HG03565 (cell line): ENCODE results near the gene LMCD1.

Source experiments
- ATAC-seq: cut with Tn5 transposase; IDR thresholded peaks from one replicate; pipeline ENCODE4 v1.9.1; 2021; ENCODE audit warnings: mild to moderate bottlenecking, moderate library complexity; ENCODE audit not compliant: unreplicated experiment

LMCD1 gene

DNA sequence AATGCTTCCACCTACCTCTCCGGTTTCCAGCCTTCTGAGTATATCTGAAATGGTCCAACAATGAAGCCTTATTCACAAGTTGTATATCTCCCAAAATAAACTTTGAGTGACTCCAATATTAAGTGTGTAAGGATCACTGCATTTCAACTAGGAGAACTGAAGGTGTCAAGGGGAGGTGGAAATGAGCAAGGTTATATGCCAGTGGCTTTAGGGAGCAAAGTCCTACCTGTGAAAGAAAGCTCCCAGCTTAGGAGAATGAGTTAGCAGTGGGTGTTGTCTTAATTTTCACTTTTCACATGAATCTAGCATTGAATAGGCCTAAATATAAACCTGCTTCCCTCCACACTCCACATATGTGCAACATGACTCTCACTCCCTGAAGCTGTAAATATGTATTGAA, 29.0 kb downstream of the LMCD1 start:
- ATAC-seq = no peak

DNA sequence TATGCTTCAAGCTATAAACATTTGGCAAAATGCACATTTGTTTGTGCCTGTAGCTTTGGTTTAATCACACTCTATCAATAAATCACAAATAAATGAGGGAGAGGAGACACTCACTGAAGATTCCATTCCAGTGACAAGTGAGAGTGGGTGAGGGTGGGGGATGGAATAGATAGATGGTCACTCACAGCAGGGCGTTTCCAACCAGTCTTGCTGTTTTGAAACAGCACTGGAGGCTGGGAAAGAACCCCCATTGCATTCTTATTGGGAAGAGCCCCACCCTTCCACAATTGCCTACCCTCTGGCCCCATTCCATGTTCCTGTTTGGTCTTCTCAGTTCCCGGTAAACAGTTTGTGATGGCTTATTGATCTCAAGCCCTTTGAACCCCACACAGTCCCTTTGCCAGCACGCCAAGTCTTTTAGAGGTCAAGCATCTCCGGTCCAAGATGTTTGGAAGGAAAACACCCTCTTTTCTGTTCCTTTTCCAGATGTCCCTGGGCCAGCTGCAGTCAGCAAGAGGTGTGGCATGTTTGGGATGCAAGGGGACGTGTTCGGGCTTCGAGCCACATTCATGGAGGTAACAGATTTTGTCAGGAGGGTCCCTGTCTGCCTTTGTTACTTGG, 30.7 kb downstream of the LMCD1 start:
- ATAC-seq = no peak

DNA sequence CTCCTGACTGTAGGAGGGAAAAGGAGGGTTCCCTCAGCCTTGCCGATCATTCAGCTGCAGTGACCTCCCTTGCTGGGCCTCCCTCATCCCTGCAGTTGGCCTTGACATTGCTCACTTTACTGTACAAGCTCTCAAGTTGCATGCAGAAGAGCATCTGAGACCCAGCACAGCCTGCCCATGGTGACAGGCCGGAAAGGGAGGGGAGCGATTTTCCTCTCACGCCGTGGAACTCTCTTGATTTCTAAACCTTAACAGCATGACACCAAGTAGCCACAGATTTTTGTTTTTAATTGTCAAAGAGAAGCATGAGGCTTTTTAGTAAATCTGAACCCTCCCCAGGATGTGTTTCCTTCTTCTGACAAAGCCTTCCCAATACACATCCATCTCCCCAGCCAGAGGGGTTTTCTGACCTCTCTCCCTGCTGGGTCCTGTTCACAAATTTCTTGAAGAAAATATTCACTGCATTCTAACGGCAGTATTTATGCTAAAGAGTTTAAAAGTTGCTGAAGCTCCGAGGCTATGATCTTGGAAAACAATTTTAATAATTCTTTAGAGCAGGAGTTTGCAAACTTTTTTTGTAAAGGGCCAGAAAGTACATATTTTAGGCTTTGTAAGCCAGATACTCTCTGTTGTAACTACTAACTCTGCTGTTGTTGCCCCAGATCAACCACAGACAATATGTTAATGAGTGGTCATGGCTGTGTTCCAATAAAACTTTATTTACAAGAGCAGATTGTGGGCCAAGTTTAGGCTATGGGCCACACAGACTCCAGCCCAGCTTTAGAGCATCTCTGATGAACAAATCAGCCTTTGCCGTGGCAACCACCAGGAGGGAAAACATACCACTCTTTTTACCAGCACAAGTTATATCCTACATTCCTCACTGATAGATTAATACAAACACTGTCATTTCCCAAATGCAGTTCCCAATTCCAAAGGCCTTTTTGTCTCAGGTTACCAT, 34.8 kb downstream of the LMCD1 start:
- ATAC-seq = no peak

DNA sequence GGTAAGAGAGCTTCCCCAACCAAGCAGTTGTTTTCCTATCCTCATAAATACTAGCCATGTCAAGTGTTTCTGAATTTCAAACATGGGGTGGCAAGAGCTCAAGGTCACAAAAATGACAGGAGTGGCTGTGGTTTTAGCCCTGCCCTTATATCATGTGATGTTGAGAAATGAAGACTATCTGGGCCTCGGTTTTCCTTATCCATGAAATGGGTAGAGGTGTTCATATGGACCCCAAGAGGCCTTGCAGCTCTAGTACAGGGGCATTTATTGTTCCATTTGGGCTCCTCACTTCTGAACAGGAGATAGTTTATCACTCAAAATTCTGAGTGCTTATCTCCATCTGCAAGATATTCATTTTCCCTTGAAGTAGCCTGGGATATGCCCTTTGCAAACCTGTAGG, 35.8 kb downstream of the LMCD1 start:
- no peak for ATAC-seq

DNA sequence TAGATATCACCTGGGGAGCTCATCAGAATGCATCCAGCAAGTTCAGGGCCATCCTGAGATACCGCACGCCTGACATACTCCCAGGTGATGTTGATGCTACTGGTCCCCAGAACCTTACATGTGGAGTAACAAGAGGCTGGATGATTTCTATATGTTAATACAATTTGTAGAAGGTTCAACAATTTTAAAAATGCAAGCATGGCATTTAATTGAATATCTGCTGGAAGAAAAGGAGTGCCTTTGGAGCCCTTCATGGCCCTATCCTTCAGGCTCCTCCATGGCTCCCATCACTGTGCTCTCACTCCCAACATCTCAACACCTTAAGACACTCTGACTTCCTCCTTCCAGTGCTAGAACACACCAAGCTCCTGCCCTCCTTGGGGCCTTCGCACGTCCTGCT, 36.6 kb downstream of the LMCD1 start:
- no peak for ATAC-seq

DNA sequence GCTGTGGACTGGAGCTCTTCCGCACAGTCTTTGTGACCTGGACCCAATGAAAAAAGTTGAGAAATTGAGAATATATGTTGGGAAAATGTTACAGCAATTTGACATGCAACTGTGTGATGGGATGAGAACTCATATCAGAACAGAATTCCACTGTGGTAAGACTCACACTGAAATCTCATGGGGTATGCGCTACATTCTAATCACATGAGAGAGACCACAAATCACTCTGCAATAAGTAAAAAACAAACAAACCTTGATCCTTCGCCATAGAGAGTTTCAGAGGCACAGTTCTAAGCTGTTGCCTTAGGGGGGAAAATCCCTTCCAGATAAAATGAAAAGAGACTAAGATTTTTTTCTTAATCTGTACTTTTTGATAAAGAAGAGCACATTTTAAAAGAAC, 37.3 kb downstream of the LMCD1 start:
- ATAC-seq = no peak

DNA sequence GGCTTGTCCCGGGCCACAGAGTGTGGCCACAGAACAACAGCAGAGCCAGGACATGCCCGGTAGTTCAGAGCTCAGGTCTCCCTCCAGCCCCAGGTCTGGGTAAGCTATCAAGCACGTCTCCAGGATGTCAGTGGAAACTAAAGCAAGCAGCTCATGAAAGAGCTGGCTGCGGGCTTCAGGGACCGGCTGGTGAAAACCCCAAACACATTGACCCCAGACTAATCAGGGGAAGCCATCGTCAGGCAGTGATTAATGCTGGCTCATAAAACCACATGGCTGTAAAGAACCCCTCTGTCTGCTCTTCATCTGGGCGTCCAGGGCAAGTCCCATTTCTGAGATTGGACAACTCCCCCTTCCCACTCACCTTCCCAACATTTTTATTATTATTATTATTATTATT, 37.8 kb downstream of the LMCD1 start:
- no peak for ATAC-seq

DNA sequence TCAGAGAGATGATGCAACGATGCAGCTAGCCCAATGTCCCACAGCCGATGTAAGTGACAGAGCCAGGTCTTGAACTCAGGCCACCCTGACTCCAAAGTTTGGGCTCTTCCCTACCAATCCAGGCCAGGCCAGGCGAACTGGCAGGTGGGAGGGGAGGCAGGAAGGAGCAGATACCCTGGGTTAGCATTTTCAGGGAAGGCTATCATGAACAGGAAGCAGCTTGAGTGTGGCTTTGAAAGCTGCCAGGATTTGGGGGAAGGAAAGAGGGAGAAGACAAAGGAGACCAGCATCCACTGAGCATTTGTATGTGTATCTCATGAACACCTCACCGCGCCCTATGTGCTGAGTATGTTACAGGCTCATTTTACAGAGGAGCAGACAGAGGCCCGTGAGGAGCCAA, 38.8 kb downstream of the LMCD1 start:
- no peak for ATAC-seq

DNA sequence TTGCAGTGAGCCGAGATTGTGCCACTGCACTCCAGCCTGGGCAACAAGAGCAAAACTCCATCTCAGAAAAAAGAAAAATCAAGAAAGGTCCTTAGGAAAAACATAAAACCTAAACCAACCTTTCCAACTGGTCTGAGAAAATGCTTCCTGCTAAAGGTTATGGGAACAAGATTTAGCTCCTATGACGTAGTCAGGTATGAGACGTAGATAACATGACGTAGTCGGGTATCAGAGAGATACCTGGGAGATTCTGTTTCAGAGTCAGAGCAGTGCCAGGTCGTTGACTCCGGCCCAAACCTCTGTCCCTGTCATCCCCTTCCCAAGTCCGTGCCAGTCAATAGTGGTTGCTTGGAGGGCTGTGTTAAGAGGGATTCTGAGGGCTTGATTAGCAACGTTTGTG, 39.9 kb downstream of the LMCD1 start:
- ATAC-seq = no peak

DNA sequence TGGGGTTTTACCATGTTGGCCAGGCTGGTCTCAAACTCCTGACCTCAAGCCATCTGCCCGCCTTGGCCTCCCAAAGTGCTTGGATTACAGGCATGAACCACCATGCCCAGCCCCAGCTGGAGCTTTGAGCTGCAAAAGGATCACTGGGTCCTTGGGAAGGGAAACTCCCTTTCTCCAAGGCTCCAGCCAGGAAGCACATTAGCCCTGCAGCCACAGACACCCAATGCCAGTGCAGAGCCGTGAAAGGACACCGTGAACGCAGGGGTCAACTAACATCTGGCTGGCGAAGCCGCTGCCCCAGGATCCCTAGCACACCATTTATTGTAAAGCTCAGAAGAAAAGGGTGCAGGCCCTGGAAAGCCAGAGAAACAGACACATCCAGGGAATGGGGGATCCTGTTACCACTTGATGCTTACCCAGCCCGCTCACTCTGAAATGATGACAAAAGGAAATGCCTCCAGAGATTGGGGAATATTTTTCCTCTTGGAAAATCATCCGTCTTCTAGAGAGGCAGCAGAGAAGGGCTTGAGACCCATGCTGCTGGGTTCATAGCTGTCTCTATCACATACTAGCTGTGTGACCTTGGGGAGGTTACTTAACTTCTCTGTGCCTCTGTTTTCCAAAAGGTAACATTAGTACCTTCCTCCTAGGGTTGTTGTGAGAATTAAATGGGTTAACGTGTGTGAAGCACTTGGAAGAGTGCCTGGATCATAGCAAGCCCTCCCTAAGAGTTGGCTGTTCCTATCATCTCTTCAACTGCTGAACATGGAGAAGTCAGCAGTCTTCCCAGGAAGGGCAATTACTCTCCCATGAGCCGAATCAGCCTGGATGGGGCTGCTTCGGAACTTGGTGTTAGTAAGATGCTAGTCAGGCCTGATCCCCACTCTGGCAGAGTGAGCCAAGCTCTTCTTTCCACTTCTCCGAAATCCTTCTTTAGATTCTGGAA, 40.8 kb downstream of the LMCD1 start:
- no peak for ATAC-seq

DNA sequence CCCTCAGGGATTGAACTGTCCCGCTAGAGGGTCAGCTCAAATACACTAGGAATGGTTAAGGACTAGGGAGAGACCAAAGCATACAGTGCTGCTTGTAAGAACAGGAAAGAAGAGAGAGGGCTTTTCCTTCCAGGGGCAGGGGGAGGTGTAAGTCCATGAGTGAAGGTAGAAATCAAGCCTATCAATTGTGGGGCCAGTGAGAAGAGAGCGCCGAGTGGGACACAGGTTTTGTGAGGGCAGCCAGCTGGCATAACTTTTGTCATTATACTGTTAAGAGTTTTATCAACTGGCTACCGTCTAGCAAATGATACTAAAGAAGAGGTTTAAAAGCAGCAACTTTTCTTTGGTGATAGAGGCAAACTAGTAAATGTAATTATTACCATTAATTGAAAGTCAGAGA, 45.0 kb downstream of the LMCD1 start:
- no peak for ATAC-seq

DNA sequence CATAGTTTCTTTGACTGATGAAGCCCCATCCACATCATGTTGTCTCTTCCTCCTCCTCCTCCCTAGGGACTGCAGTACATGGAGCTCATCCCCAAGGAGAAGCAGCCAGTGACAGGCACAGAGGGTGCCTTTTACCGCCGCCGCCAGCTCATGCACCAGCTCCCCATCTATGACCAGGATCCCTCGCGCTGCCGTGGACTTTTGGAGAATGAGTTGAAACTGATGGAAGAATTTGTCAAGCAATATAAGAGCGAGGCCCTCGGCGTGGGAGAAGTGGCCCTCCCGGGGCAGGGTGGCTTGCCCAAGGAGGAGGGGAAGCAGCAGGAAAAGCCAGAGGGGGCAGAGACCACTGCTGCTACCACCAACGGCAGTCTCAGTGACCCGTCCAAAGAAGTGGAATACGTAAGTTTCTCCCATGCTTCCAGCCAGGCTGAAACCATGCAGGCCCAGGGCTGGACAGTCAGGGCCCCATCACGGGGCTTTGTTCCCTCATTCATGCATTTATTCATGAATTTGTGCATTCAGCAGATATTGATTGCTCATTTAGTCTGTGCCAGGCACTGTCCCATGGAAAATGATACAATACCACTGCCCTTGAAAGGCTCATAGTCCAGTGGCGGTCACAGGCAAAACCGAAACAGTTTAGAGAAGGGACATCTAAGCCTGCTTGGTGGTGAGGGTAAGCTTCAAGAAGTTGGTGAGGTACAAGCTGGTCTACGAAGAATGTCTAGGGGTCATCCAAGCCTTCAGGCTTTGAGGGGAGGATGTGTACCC, 47.1 kb downstream of the LMCD1 start:
- no peak for ATAC-seq

DNA sequence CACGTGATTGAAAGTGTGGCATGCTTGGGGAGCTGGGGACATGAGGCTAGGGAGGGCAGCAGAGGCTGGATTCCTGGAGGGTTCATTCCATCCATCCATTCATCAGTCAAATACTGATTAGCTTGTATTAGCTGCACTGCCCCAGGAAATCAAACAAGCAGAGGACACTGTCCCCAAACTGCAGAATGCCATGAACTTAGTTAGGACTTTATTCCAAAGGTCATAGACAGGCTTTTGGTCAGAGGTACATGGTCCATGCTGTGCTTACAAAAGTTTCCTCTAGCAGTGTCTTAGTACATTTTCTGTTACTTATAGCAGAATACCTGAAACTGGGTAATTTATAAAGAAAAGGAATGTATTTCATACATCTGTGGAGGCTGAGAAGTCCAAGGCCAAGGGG, 47.7 kb downstream of the LMCD1 start:
- ATAC-seq = no peak

DNA sequence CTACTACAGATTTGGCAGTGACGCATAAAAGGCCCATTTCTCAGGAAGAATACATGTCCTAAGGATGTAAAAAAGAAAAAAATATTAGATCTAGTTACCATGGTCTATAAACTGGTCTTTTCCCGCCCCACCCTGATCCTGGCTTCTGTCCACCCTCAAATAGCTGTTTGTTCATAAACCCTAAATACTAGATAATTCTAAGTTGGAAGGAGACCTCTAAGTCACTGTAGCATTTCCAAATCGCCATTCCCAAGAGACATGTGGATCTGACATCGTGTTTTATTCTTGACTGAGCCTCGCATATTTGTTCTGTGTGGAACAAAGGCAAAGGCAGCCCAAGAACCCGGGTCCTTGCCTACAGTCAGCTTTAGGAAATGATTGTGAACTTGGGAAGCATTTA, 49.0 kb downstream of the LMCD1 start:
- ATAC-seq = no peak

DNA sequence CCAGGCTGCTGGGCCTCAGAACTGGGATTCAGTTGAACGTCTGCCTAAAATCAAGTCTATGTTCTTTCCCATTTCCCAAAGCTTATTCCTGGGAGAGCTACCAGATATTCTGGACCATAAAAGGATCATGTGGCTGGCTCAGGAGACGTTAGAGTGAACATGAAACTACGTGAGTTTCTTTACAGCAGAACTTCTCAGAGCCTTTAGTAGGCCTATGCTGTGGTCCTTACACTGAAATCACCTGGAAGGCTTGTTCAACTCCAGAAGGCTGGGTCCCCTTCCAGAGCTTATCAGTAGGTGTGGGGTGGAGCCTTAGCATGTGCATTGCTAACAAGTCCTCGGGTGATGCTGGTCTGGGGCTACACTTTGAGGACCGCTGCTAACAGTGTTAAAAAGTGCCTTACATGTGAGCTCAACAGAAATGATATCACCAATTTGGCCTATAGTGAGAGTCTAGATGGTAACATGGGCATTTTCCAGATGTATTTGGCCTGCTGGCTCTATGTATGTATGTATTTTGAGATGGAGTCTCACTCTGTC, 50.7 kb downstream of the LMCD1 start:
- ATAC-seq = no peak

DNA sequence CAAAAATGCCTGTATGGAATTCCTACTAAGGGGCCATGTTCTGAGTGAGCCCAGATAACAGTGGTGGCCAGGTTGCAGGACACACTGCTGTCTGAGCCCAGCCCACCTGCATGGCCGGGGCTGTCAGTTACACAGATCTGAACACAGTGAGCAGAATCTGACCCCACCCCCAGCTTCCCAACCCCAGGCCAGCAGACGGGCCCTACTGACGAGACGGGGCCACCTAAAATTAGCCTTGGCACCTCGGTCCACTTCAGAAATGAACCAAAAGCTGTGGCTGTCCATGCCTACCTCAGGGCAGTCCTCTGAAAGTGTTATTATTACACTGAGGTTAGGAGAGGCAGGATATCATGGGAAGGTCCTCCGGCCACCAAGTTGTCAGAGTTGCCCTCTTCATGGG, 51.8 kb downstream of the LMCD1 start:
- no peak for ATAC-seq

DNA sequence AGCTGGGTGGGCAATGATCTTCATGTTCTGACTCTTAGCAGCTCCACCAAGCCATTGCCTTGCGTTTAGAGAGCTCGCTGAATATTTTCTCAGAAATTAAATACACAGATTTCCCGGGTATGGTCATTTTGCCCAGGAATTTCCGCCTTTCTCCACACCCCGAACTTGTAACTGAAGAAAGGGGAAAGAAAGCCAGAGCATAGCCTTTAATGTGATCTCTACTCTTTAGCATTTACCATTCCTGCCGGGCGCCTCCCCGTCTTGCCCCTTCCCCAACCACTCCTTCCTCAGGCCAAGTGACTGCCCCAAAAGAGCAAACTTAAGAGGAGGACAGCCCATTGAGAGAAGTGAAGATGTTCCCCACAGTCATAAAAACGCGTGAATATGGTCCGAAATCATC, 53.1 kb downstream of the LMCD1 start:
- no peak for ATAC-seq

DNA sequence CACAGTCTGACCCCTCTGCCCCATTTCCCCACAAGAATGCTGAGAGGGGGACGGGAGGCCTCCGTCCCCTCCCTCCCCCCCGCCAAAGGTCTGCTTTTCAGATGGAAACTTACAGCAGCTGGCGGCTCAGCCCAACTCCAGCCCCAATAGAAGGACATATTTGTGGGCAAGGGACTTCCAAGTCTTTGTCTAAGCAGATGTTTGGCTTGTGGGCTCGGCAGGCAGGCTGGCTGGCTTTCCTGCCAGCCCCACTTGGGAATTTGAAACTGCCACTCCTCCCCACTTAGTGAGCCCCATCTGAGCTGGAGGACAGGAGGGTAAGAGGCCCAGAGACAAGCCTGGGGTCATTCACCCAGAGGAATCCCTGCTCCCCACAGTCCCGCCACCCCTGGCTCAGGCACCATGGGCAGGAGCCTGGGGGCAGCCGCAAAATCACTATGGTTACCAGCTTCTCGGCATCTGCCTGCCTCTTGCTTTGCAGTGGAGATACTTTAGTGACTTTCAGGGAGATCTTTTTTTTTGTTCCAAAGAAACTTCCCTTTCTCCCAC, 53.6 kb downstream of the LMCD1 start:
- ATAC-seq = no peak

DNA sequence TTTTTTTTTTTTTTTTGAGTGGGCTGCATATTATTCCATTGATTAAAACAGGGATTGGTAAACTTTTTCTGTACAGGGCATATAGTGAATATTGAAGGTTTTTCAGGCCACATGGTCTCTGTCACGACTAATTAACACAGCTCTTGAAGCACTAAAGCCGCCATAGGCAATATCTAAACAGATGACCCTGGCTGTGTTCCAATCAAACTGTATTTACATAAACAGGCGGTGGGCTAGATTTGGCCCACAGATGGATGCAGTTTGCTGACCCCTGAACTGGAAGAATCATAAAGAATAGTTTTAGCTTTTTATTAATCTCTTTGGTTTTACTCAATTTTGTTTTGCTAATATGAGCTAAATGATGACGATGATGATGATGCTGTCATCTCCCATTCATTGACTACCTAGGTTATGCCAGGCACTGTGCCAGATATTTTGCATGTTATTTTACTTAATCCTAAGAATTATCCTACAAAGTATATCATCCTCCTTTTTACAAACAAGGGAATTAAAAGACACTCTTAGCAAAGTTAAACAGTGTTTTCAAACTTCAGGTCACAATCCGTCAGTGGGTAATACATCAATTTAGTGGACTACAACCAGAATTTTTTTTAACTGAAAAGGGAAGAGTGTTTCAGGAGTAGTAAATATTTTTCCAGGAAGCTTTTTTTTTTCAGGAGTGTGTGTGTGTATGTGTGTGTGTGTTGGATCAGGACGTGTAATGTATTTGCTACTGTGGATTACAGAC, 54.3 kb downstream of the LMCD1 start:
- ATAC-seq = no peak
